ENCODE data around the gene DIPK1C. TPM values are rescaled to one million over a fixed set of nuclear protein-coding genes. Genes with fewer than 3 reads are reported as not detected.
"Not testable (repeated sequence)": the region's sequence is repeated elsewhere in the genome, so short reads cannot be mapped to it uniquely, and the experiment has no call there.

The DIPK1C gene
- total RNA-seq = 2.4 TPM

- no peak for DNase-seq
Observed at GRCh38 chr18:74457043-74457724, at the start of gene DIPK1C. Gene DIPK1C, minus strand, starts transcription at chr18:74457308. Its CDS starts 49 bp downstream, at chr18:74457259.

GRCh38 chr18:74506448-74507084 is 49.5 kb upstream of the DIPK1C start:
- peak; percentile 97 for DNase-seq

GRCh38 chr18:74505776-74506175 is 48.7 kb upstream of the DIPK1C start:
- no peak for DNase-seq

- no peak for DNase-seq
Observed at GRCh38 chr18:74503137-74503536, 46.0 kb upstream of the DIPK1C start.

- no peak for DNase-seq
Observed at GRCh38 chr18:74501386-74501785, 44.3 kb upstream of the DIPK1C start.

GRCh38 chr18:74500774-74501173 is 43.7 kb upstream of the DIPK1C start:
- not testable (repeated sequence) for DNase-seq

GRCh38 chr18:74500372-74500771 is 43.3 kb upstream of the DIPK1C start:
- no peak for DNase-seq

GRCh38 chr18:74499633-74500032 is 42.5 kb upstream of the DIPK1C start:
- no peak for DNase-seq

GRCh38 chr18:74498712-74499627 is 41.9 kb upstream of the DIPK1C start:
- DNase-seq = no peak

GRCh38 chr18:74497778-74498177 is 40.7 kb upstream of the DIPK1C start:
- DNase-seq = peak; percentile 20

GRCh38 chr18:74497324-74497676 is 40.2 kb upstream of the DIPK1C start:
- no peak for DNase-seq

- DNase-seq = peak; percentile 43
Observed at GRCh38 chr18:74496508-74497323, 39.6 kb upstream of the DIPK1C start.

- peak; percentile 99 for DNase-seq
Observed at GRCh38 chr18:74495581-74496507, 38.7 kb upstream of the DIPK1C start, which contains the start of gene CNDP2. Gene CNDP2, plus strand, starts transcription at chr18:74496363. Its CDS starts 3,611 bp downstream, at chr18:74499974.

- DNase-seq = no peak
Observed at GRCh38 chr18:74494514-74494913, 37.4 kb upstream of the DIPK1C start.

GRCh38 chr18:74493689-74494088 is 36.6 kb upstream of the DIPK1C start:
- DNase-seq = peak; percentile 44

- no peak for DNase-seq
Observed at GRCh38 chr18:74492259-74492658, 35.2 kb upstream of the DIPK1C start.

GRCh38 chr18:74489676-74490075 is 32.6 kb upstream of the DIPK1C start:
- peak; percentile 87 for DNase-seq

- DNase-seq = no peak
Observed at GRCh38 chr18:74488864-74489263, 31.8 kb upstream of the DIPK1C start.

GRCh38 chr18:74488354-74488753 is 31.2 kb upstream of the DIPK1C start:
- DNase-seq = no peak

GRCh38 chr18:74486119-74486849 is 29.2 kb upstream of the DIPK1C start:
- no peak for DNase-seq
